ENCODE results near the gene POLR3A. TPM values are rescaled to one million over a fixed set of nuclear protein-coding genes. Genes with fewer than 3 reads are reported as not detected.

POLR3A gene
- total RNA-seq, 1 experiment from 2014 or later = 25.5 TPM

- TF ChIP-seq CTCF (IDR thresholded peaks at IDR 0.05; ENCODE audit: insufficient read depth in 1 of 2, low read depth in 1 of 2, low read length in 1 of 2, severe bottlenecking in 1 of 2, unreplicated experiment in 1 of 2) = no peak
- Histone ChIP-seq H3K4me3 (ENCODE audit: low read depth, low read length) (no peak overlapping the region), H3K9me3 (no peaks in the 10 kb centered on the region), H3K27me3 (replicated peaks; ENCODE audit: control insufficient read depth, insufficient read depth, low read length) (no peaks in the 10 kb centered on the region), H3K4me1 (no peaks in the 10 kb centered on the region), H3K36me3 (ENCODE audit: control insufficient read depth, insufficient read depth, low read length) (peaks cover 3% of the 10 kb centered on the region; the same call in 1 of the 2 replicates)
- no peak for DNase-seq
- Mint-ChIP-seq H3K4me1 (ENCODE audit: low read depth, unreplicated experiment) (peaks cover 5% of the 10 kb centered on the region), H3K9me3 (ENCODE audit: unreplicated experiment) (no peaks in the 10 kb centered on the region), H3K27me3 (ENCODE audit: insufficient read depth, unreplicated experiment) (no peaks in the 10 kb centered on the region), H3K36me3 (ENCODE audit: insufficient read depth, unreplicated experiment) (peaks cover 57% of the 10 kb centered on the region), H3K4me3 (ENCODE audit: unreplicated experiment) (no peak overlapping the region), H3K27ac (ENCODE audit: unreplicated experiment) (no peak overlapping the region)
- POLR2A ChIA-PET = no interaction called here
- intact Hi-C loops (cut with micrococcal nuclease; ENCODE audit: unreplicated experiment) = no loop called here
- CTCF ChIA-PET = no interaction called here
- BruUV-seq (replicated peaks) = no TSS peak
Observed at GRCh38 chr10:78025685-78026364, 3.5 kb downstream of the POLR3A start.

GRCh38 chr10:78023741-78024140 lies 5.6 kb downstream of the POLR3A start:
- no TSS peak for BruUV-seq (replicated peaks)
- Histone ChIP-seq H3K4me3 (ENCODE audit: low read depth, low read length) (no peak overlapping the region), H3K36me3 (ENCODE audit: control insufficient read depth, insufficient read depth, low read length) (peaks cover 5% of the 10 kb centered on the region), H3K27me3 (replicated peaks; ENCODE audit: control insufficient read depth, insufficient read depth, low read length) (no peaks in the 10 kb centered on the region), H3K9me3 (no peaks in the 10 kb centered on the region), H3K4me1 (no peaks in the 10 kb centered on the region)
- intact Hi-C loops (cut with micrococcal nuclease; ENCODE audit: unreplicated experiment) = no loop called here
- H3K36me3 Mint-ChIP-seq (ENCODE audit: insufficient read depth, unreplicated experiment) = peaks cover 61% of the 10 kb centered on the region
- peaks cover 5% of the 10 kb centered on the region for H3K4me1 Mint-ChIP-seq (ENCODE audit: low read depth, unreplicated experiment)
- H3K9me3 Mint-ChIP-seq (ENCODE audit: unreplicated experiment) = no peaks in the 10 kb centered on the region
- ChIA-PET CTCF (no interaction called here), POLR2A (no interaction called here)
- no peak overlapping the region for H3K27ac Mint-ChIP-seq (ENCODE audit: unreplicated experiment)
- no peak for DNase-seq
- no peak overlapping the region for H3K4me3 Mint-ChIP-seq (ENCODE audit: unreplicated experiment)
- H3K27me3 Mint-ChIP-seq (ENCODE audit: insufficient read depth, unreplicated experiment) = no peaks in the 10 kb centered on the region
- no peak for TF ChIP-seq CTCF (IDR thresholded peaks at IDR 0.05; ENCODE audit: insufficient read depth in 1 of 2, low read depth in 1 of 2, low read length in 1 of 2, severe bottlenecking in 1 of 2, unreplicated experiment in 1 of 2)

DNA sequence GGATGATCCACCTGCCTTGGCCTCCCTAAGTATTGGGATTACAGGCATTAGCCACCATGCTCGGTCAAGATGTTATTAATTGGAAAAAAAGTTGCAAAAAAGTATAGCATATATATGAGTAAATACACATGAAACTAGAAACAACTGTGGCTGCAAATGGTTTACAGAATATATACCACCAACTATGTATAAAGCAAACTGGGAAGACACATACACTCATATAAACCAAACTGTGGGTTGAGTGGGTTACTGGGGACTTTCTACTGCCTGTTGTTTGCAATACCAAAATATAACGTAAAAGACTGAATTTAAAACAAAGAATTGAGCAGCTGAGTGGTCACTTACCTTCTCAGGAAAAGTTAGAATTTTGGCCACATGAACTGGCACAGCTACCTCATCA lies 8.1 kb downstream of the POLR3A start:
- H3K27me3 ChIP-seq (replicated peaks; ENCODE audit: control insufficient read depth, insufficient read depth, low read length) = no peaks in the 10 kb centered on the region
- H3K36me3 ChIP-seq (ENCODE audit: control insufficient read depth, insufficient read depth, low read length) = peaks cover 5% of the 10 kb centered on the region
- Mint-ChIP-seq H3K36me3 (ENCODE audit: insufficient read depth, unreplicated experiment) (peaks cover 82% of the 10 kb centered on the region), H3K27ac (ENCODE audit: unreplicated experiment) (no peak overlapping the region), H3K4me1 (ENCODE audit: low read depth, unreplicated experiment) (no peaks in the 10 kb centered on the region), H3K27me3 (ENCODE audit: insufficient read depth, unreplicated experiment) (no peaks in the 10 kb centered on the region), H3K4me3 (ENCODE audit: unreplicated experiment) (no peak overlapping the region), H3K9me3 (ENCODE audit: unreplicated experiment) (no peaks in the 10 kb centered on the region)
- no peak for DNase-seq
- H3K4me3 ChIP-seq (ENCODE audit: low read depth, low read length) = no peak overlapping the region
- ChIA-PET POLR2A (no interaction called here), CTCF (no interaction called here)
- intact Hi-C loops (cut with micrococcal nuclease; ENCODE audit: unreplicated experiment) = loop anchor here (1.0 kb wide), 1 partner anchor 30 kb away; no protein-coding TSS in a partner anchor
- H3K9me3 ChIP-seq = no peaks in the 10 kb centered on the region
- H3K4me1 ChIP-seq = no peaks in the 10 kb centered on the region
- no TSS peak for BruUV-seq (replicated peaks)
- TF ChIP-seq CTCF (IDR thresholded peaks at IDR 0.05; ENCODE audit: insufficient read depth in 1 of 2, low read depth in 1 of 2, low read length in 1 of 2, severe bottlenecking in 1 of 2, unreplicated experiment in 1 of 2) = no peak

All from Caco-2 (cell line).